ENCODE measurements around the gene LDLRAD4.

The LDLRAD4 gene

DNA sequence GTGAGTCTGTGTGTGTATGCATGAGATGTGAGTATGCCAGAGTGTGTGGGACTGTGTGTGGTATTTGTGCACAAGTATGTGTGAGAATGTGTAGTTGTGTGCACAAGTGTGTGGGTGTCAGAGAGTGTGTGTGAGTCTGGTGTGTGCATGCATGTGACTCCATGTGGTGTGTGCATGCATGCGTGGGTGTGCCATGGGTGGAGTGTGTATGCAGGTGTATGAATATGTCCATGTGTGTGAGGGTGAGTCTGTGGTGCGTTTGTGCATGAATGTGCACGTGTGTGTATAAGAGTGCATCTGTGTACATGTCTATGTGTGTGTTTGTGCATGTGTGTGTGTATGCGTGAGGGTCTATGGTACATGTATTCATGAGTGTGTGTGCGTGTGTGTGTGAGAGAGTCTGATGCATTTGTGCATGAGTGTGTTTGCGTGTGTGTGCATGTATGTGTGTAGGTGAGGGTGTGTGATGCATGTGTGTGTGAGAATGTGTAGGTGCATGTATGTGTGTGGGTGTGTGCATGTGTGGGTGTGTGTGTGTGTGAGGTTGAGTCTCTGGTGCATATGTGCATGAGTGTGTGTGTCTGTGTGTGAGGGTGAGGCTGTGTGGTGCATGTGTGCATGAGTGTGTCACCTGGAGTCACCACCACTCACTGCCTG lies 226.8 kb downstream of the LDLRAD4 start:
- no peak for DNase-seq (ENCODE audit: low read depth, low spot score)

- no peak for DNase-seq (ENCODE audit: low read depth, low spot score)
Measured at GRCh38 chr18:13446024-13446423, 227.5 kb downstream of the LDLRAD4 start.

- no peak for DNase-seq (ENCODE audit: low read depth, low spot score)
Measured at GRCh38 chr18:13446610-13447461, 228.3 kb downstream of the LDLRAD4 start.

GRCh38 chr18:13447621-13448334 lies 229.2 kb downstream of the LDLRAD4 start:
- DNase-seq (ENCODE audit: low read depth, low spot score) = no peak

GRCh38 chr18:13448335-13448795 lies 229.8 kb downstream of the LDLRAD4 start:
- DNase-seq (ENCODE audit: low read depth, low spot score) = no peak

DNA sequence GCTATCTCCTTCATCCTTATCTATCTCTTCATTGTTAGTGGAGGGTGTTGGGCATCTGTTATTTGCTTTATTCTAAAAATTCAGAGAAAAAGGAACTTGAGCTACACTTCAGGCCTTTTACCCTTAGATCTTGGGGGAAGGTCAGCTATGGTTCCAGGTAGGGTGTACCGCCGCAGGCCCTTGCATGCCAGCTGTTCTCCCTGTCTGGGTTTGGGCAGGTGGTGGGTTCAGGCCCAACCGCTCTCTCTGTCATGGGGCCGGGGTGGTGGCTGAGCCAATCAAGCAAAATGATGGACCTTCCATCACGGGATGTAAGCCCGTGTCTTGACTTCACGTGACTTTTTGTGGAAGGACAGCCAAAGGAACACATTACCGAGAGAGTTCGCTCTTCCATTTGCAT lies 231.1 kb downstream of the LDLRAD4 start:
- no peak for DNase-seq (ENCODE audit: low read depth, low spot score)

GRCh38 chr18:13450289-13451212 lies 232.0 kb downstream of the LDLRAD4 start:
- DNase-seq (ENCODE audit: low read depth, low spot score) = no peak

DNA sequence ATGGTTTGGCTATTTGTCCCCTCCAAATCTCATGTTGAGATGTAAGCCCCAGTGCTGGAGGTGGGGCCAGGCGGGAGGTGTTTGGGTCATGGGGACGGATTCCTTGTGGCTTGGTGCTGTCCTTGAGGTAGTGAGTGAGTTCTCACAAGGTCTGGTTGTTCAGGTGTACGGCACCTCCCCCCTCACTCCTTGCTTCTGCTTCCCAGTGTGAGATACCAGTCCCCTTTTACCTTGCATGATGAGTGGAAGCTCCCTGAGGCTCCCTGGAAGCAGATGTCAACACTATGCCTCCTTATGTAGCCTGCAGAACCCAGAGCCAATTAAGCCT lies 232.6 kb downstream of the LDLRAD4 start:
- no peak for DNase-seq (ENCODE audit: low read depth, low spot score)

GRCh38 chr18:13451661-13452387 lies 233.3 kb downstream of the LDLRAD4 start:
- no peak for DNase-seq (ENCODE audit: low read depth, low spot score)

GRCh38 chr18:13452388-13452811 lies 233.8 kb downstream of the LDLRAD4 start:
- no peak for DNase-seq (ENCODE audit: low read depth, low spot score)

- no peak for DNase-seq (ENCODE audit: low read depth, low spot score)
Measured at GRCh38 chr18:13452871-13453680, 234.5 kb downstream of the LDLRAD4 start.

DNA sequence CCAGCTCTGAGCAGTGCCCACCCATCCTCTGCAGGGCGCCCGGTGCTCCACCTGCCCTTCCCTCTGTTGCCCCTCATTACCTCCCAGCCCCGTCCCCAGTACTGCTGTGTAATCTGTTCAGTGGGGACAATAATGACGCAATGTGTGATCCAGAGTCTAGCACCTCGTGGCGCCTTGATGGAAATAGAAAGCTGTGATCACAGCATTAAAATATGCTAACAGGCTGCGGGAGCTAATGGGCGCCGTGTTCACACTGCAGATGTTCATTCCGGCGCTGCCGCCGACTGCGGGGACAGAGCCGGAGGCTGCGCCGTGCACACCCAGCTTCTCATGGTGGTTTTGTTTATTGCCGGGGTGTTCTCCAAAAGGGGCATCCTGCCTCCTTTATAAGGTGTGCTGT lies 235.2 kb downstream of the LDLRAD4 start:
- no peak for DNase-seq (ENCODE audit: low read depth, low spot score)

- DNase-seq (ENCODE audit: low read depth, low spot score) = no peak
Measured at GRCh38 chr18:13454363-13455150, 236.0 kb downstream of the LDLRAD4 start.

- no peak for DNase-seq (ENCODE audit: low read depth, low spot score)
Measured at GRCh38 chr18:13455471-13455870, 236.9 kb downstream of the LDLRAD4 start.

- DNase-seq (ENCODE audit: low read depth, low spot score) = no peak
Measured at GRCh38 chr18:13455960-13456481, 237.5 kb downstream of the LDLRAD4 start.

GRCh38 chr18:13456736-13457271 lies 238.2 kb downstream of the LDLRAD4 start:
- no peak for DNase-seq (ENCODE audit: low read depth, low spot score)

DNA sequence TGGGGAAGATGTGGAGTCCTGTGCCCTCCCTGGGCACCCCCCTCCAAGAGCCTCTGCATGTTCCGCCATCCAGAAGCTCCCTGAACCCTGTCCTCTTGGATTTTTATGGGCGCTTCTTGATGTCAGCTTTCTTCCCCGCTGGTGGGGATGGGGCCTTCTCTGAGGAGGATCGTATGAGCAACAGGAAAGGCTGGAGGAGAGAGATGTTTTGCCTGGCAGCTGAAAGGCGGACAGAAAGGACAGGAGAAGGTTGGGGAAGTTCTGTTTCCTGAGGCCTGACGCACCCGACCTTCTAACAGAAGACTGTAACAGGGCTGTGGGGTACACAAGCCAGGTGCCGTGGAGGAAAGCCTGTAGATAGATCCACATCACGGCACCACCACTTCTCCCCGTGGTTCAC lies 238.8 kb downstream of the LDLRAD4 start:
- DNase-seq (ENCODE audit: low read depth, low spot score) = no peak

- DNase-seq (ENCODE audit: low read depth, low spot score) = no peak
Measured at GRCh38 chr18:13460946-13461345, 242.4 kb downstream of the LDLRAD4 start.
